ENCODE data around the gene MTG2. TPM values are rescaled to one million over a fixed set of nuclear protein-coding genes. Genes with fewer than 3 reads are reported as not detected.

MTG2 gene
- total RNA-seq, 2 donors from 2014 or later: 40.0 to 53.0 TPM

GRCh38 chr20:62202083-62202395 is 19.2 kb downstream of the MTG2 start:
- DNase-seq (ENCODE audit: low spot score): no peak
- no peak for TF ChIP-seq CTCF (IDR thresholded peaks at IDR 0.05)
- no peaks in the 10 kb centered on the region for H3K9me3 ChIP-seq
- H3K4me3 ChIP-seq: no peak overlapping the region
- 68% methylated on average over 5 of the region's 5 CpGs for WGBS
- no peaks in the 10 kb centered on the region for H3K4me1 ChIP-seq (replicated peaks)
- H3K27ac ChIP-seq: no peak overlapping the region
- intact Hi-C loops (cut with DNase I): no loop called here
- H3K36me3 ChIP-seq: peaks cover 0 to 22% of the 10 kb centered on the region in 2 donors
- no peaks in the 10 kb centered on the region for H3K27me3 ChIP-seq (replicated peaks; ENCODE audit: insufficient read depth)

DNA sequence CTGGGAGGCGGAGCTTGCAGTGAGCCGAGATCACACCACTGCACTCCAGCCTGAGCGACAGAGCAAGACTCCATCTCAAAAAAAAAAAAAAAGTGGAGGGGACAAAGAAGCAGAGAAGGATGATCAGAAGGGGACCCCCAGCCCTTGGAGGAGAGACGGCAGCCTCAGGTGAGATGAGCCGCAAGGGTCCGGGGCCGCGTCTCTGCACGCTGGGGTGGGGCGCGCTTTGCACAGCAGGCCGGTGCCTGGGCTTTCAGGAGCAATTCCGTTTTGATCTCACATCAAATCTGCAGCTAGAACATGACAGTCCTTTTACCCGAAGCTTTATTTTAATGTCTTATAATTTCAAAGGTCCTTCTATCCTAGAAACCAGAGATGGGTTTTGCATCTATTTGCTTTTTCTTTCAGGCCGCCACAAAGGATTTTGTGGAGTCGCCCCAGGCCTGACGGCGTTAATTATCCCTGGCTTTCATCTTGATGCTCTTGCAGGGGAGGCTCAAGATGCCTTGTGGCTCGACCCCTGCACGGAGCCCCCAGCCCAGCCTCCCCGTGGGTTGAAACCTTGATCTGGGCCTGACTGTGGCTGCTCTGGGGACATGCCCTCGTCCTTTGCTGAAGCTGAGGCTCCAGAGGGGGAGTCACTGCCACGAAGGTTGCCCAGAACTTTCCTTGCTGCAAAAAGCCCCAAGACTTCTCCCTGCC is 20.0 kb downstream of the MTG2 start:
- Histone ChIP-seq H3K27me3 (replicated peaks; ENCODE audit: insufficient read depth) (no peaks in the 10 kb centered on the region), H3K9me3 (no peaks in the 10 kb centered on the region), H3K27ac (no peak overlapping the region), H3K4me3 (no peak overlapping the region), H3K36me3 (peaks cover 0 to 20% of the 10 kb centered on the region in 2 donors), H3K4me1 (replicated peaks) (no peaks in the 10 kb centered on the region)
- no peak for DNase-seq (ENCODE audit: low spot score)
- no peak for TF ChIP-seq POLR2AphosphoS5 (IDR thresholded peaks at IDR 0.05)
- TF ChIP-seq CTCF (IDR thresholded peaks at IDR 0.05): no peak
- no peak for TF ChIP-seq POLR2A (IDR thresholded peaks at IDR 0.05)
- WGBS: 81% methylated on average over 23 of the region's 23 CpGs
- intact Hi-C loops (cut with DNase I): no loop called here

DNA sequence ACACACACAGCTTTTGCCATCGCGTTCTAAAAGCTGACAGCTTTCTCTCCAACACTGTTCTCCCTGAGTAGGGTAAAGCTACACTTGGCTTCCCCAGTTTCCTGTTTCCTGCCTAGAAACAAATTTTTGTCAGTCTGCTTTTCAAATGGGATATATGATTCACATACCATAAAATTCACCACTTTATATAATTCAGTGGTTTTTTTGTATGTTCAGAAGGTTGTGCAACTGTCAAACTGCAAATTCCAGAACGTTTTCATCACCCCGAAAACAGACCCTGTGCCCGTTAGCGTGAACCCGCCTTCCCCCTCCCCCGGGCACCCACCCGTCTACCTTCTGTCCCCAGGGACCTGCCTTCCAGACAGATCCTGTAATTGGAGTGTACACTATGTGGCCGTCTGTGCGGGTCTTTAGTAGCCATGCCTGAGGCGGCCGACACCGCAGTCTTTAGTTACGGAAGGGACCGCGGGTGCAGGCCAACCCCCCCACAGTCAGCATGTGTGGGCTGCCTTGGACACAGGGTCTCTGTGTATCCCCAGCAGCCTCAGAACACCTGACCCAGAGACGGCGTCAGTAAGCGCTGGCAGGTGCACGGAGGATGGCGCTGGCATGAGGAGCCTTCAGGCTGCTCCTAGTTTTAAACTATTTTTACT is 20.7 kb downstream of the MTG2 start:
- intact Hi-C loops (cut with DNase I): no loop called here
- no peak overlapping the region for H3K27ac ChIP-seq
- H3K9me3 ChIP-seq: no peaks in the 10 kb centered on the region
- no peaks in the 10 kb centered on the region for H3K4me1 ChIP-seq (replicated peaks)
- H3K36me3 ChIP-seq: peaks cover 0 to 14% of the 10 kb centered on the region in 2 donors
- no peak for DNase-seq (ENCODE audit: low spot score)
- no peaks in the 10 kb centered on the region for H3K27me3 ChIP-seq (replicated peaks; ENCODE audit: insufficient read depth)
- no peak for TF ChIP-seq POLR2A (IDR thresholded peaks at IDR 0.05)
- TF ChIP-seq CTCF (IDR thresholded peaks at IDR 0.05): no peak
- no peak for TF ChIP-seq POLR2AphosphoS5 (IDR thresholded peaks at IDR 0.05)
- H3K4me3 ChIP-seq: no peak overlapping the region
- 85% methylated on average over 22 of the region's 22 CpGs for WGBS

DNA sequence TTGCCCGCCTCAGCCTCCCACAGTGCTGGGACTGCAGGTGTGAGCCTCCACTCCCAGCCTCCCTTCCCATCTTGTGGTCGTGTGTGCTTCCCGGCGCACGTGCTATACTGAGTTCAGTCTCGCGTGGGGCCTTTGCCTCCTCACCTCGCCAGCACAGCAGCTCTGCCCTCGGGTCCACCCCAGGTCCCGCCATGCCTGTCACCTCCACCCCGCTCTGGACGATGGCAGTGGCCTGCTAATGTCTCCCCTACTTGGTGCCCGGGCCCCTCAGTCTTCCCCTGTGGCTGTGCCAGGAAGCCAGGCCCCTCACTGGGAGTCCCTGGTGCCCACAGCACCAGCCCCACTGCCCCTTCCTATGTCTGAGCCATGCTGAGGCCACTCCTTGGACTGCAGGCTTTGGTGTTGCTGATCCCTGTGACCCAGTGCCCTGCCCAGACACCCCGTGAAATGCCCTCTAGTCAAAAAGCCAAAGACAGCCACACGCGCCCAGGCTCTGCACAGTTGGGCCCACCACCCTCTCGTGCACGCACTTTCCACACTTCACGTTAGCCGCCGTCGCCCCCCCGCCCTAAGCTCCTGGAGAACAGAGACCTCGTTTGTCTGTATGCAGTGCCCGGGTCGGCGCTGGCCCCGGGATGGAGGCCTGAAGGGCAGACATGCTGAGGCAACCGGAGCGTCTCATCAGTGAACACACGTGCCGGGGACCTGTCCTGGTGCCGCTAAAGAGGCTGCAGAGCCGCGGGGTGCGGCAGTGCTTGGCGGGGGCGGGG is 23.0 kb downstream of the MTG2 start:
- no peak overlapping the region for H3K27ac ChIP-seq
- no peaks in the 10 kb centered on the region for H3K27me3 ChIP-seq (replicated peaks; ENCODE audit: insufficient read depth)
- intact Hi-C loops (cut with DNase I): no loop called here
- TF ChIP-seq CTCF (IDR thresholded peaks at IDR 0.05) (no peak), POLR2AphosphoS5 (IDR thresholded peaks at IDR 0.05) (no peak), POLR2A (IDR thresholded peaks at IDR 0.05) (no peak)
- WGBS: 92% methylated on average over 37 of the region's 38 CpGs
- peaks cover 0 to 4% of the 10 kb centered on the region in 2 donors for H3K36me3 ChIP-seq
- H3K4me3 ChIP-seq: no peak overlapping the region
- H3K9me3 ChIP-seq: no peaks in the 10 kb centered on the region
- no peak for DNase-seq (ENCODE audit: low spot score)
- no peaks in the 10 kb centered on the region for H3K4me1 ChIP-seq (replicated peaks)
